Inflammatory macrophage (primary cell): ENCODE measurements around the gene APBA1.

Experiments
- DNase-seq, 2 donors: peaks; one replicate each; pipeline ENCODE4 v3.0.0-alpha.2; 2020 to 2022

APBA1 gene

GRCh38 chr9:69655065-69655464 is 17.1 kb downstream of the APBA1 start:
- no peak for DNase-seq

GRCh38 chr9:69653261-69653660 is 18.9 kb downstream of the APBA1 start:
- no peak for DNase-seq

GRCh38 chr9:69649566-69650250 is 22.5 kb downstream of the APBA1 start:
- no peak for DNase-seq

- no peak for DNase-seq
Measured at GRCh38 chr9:69647804-69648203, 24.4 kb downstream of the APBA1 start.

- DNase-seq = no peak
Measured at GRCh38 chr9:69646810-69647209, 25.4 kb downstream of the APBA1 start.

GRCh38 chr9:69645488-69645887 is 26.7 kb downstream of the APBA1 start:
- no peak for DNase-seq

- DNase-seq = no peak
Measured at GRCh38 chr9:69643098-69643497, 29.1 kb downstream of the APBA1 start.

- no peak for DNase-seq
Measured at GRCh38 chr9:69637817-69638200, 34.4 kb downstream of the APBA1 start.

- DNase-seq = no peak
Measured at GRCh38 chr9:69637193-69637816, 34.9 kb downstream of the APBA1 start.

GRCh38 chr9:69633716-69634115 is 38.5 kb downstream of the APBA1 start:
- DNase-seq = no peak

- DNase-seq = no peak
Measured at GRCh38 chr9:69632768-69633167, 39.4 kb downstream of the APBA1 start.

GRCh38 chr9:69627281-69627680 is 44.9 kb downstream of the APBA1 start:
- no peak for DNase-seq

GRCh38 chr9:69623276-69623675 is 48.9 kb downstream of the APBA1 start:
- no peak for DNase-seq

GRCh38 chr9:69622676-69623075 is 49.5 kb downstream of the APBA1 start:
- no peak for DNase-seq

GRCh38 chr9:69621730-69622460 is 50.3 kb downstream of the APBA1 start:
- DNase-seq = no peak

- no peak for DNase-seq
Measured at GRCh38 chr9:69620731-69621130, 51.4 kb downstream of the APBA1 start.

- no peak for DNase-seq
Measured at GRCh38 chr9:69619233-69619632, 52.9 kb downstream of the APBA1 start.

GRCh38 chr9:69617006-69617405 is 55.2 kb downstream of the APBA1 start:
- no peak for DNase-seq

- no peak for DNase-seq
Measured at GRCh38 chr9:69615880-69616279, 56.3 kb downstream of the APBA1 start.

- no peak for DNase-seq
Measured at GRCh38 chr9:69611221-69611620, 61.0 kb downstream of the APBA1 start.

GRCh38 chr9:69609156-69609555 is 63.0 kb downstream of the APBA1 start:
- no peak for DNase-seq

GRCh38 chr9:69606089-69606488 is 66.1 kb downstream of the APBA1 start:
- no peak for DNase-seq

- no peak for DNase-seq
Measured at GRCh38 chr9:69605406-69605805, 66.8 kb downstream of the APBA1 start.
